Skin of body (tissue), 2 donors: ENCODE results near the gene OR1D2. TPM values are rescaled to one million over a fixed set of nuclear protein-coding genes. Genes with fewer than 3 reads are reported as not detected.
"Not testable (repeated sequence)": the region's sequence is repeated elsewhere in the genome, so short reads cannot be mapped to it uniquely, and the experiment has no call there.

Source experiments
- DNase-seq: peaks from one replicate; lab custom pipeline; 2025; lab: John Stamatoyannopoulos, UW
- total RNA-seq: library from RNA; depleted of rRNA; stranded (reverse); fragments of >200 nt; gene quantifications from one replicate; pipeline ENCODE4 v1.2.3, GENCODE V29; 2014

Gene OR1D2
- total RNA-seq: not detected

- no peak for DNase-seq
These were observed at the start of gene OR1D2 for GRCh38 chr17:3104322-3104721. TSS of gene OR1D2 (minus strand) at chr17:3104422. CDS start at chr17:3092996, 11,426 bp downstream.

- DNase-seq: not testable (repeated sequence)
These were observed 33.3 kb upstream of the OR1D2 start for GRCh38 chr17:3137494-3137893.

GRCh38 chr17:3127451-3127850, 23.2 kb upstream of the OR1D2 start, which contains the start of gene OR1G1:
TSS of gene OR1G1 (minus strand) at chr17:3127551. CDS start at chr17:3127551, 0 bp downstream.
- no peak for DNase-seq

- DNase-seq: not testable (repeated sequence)
These were observed 30.4 kb downstream of the OR1D2 start for GRCh38 chr17:3073850-3074249.

- DNase-seq: not testable (repeated sequence)
These were observed 39.0 kb downstream of the OR1D2 start for GRCh38 chr17:3065192-3065591.

GRCh38 chr17:3063507-3063906, 40.7 kb downstream of the OR1D2 start, which contains the start of gene OR1D5:
TSS of gene OR1D5 (minus strand) at chr17:3063607. CDS start at chr17:3063607, 0 bp downstream.
- not testable (repeated sequence) for DNase-seq

- not testable (repeated sequence) for DNase-seq
These were observed 41.3 kb downstream of the OR1D2 start for GRCh38 chr17:3062824-3063377.

GRCh38 chr17:3054868-3055267, 49.4 kb downstream of the OR1D2 start:
- DNase-seq: not testable (repeated sequence)

- DNase-seq: no peak
These were observed 54.4 kb downstream of the OR1D2 start for GRCh38 chr17:3049705-3050295.

- peak; percentile 95 for DNase-seq
These were observed 55.3 kb downstream of the OR1D2 start for GRCh38 chr17:3048727-3049471.

GRCh38 chr17:3046753-3047152, 57.5 kb downstream of the OR1D2 start:
- no peak for DNase-seq

- DNase-seq: no peak
These were observed 60.4 kb downstream of the OR1D2 start for GRCh38 chr17:3043737-3044365.

- no peak for DNase-seq
These were observed 63.3 kb downstream of the OR1D2 start for GRCh38 chr17:3040882-3041281.

GRCh38 chr17:3039736-3040135, 64.5 kb downstream of the OR1D2 start:
- no peak for DNase-seq

GRCh38 chr17:3038941-3039340, 65.3 kb downstream of the OR1D2 start:
- no peak for DNase-seq

Other genes with a start within 250 kb of the OR1D2 start
- not detected for gene OR1D5, start 40.8 kb downstream of the OR1D2 start, total RNA-seq
- not detected for gene OR1G1, start 23.1 kb upstream of the OR1D2 start, total RNA-seq
- gene OR1A2, start 93.1 kb upstream of the OR1D2 start, total RNA-seq: not detected
- gene OR1A1, start 103.2 kb upstream of the OR1D2 start, total RNA-seq: not detected
- gene OR3A1, start 193.9 kb upstream of the OR1D2 start, total RNA-seq: 0.20 TPM